ENCODE data around the gene ERFE. TPM values are rescaled to one million over a fixed set of nuclear protein-coding genes. Genes with fewer than 3 reads are reported as not detected.

Gene ERFE
- total and polyA plus RNA-seq, 9 of the 15 experiments (the other 6 are each of a cell fraction or from before 2014, with no cell fraction given): 0.55 to 8.2 (median 3.7) TPM

- Histone ChIP-seq H2AFZ (ENCODE audit: low read depth, low read length) (no peak overlapping the region), H3K9me1 (ENCODE audit: control insufficient read depth, insufficient read depth, low read length) (no peaks in the 10 kb centered on the region), H3K27me3 (ENCODE audit: control insufficient read depth in 2 of 2, insufficient read depth in 2 of 2, low read length in 2 of 2) (peaks cover 5 to 41% of the 10 kb centered on the region in 2 experiments; a peak in 4 of 5 replicates), H3K4me2 (ENCODE audit: insufficient read depth, low read length) (no peak overlapping the region), H3K27ac (ENCODE audit: extremely low read depth, low read depth, low read length) (no peak overlapping the region), H3K9me3 (replicated peaks; ENCODE audit: control insufficient read depth, insufficient read depth, low read depth, low read length) (0 out of 2 replicates have a peak, but pooled peaks cover 2% of the 10 kb centered on the region), H4K20me1 (replicated peaks; ENCODE audit: control insufficient read depth, insufficient read depth, low read length) (no peaks in the 10 kb centered on the region), H3K4me1 (replicated peaks in 1 of 2; ENCODE audit: control insufficient read depth in 2 of 2, insufficient read depth in 2 of 2, low read length in 2 of 2) (peaks cover 0 to 46% of the 10 kb centered on the region in 2 experiments; a peak in 3 of 5 replicates), H3K79me2 (ENCODE audit: control insufficient read depth, insufficient read depth, low read length) (no peaks in the 10 kb centered on the region), H3K36me3 (ENCODE audit: control insufficient read depth, insufficient read depth, low read length) (no peaks in the 10 kb centered on the region), H3K4me3 (no peak overlapping the region), H3K9ac (ENCODE audit: insufficient read depth in 1 of 2, low read depth in 2 of 2, low read length in 2 of 2) (no peak overlapping the region)
- ChIA-PET POLR2A (no interaction called here), CTCF (ENCODE audit: low intra/inter-chr PET ratio) (interaction anchor here (0.7 kb wide), 1 partner anchor 268 kb away, joined by 4 read pairs; no protein-coding TSS in a partner anchor)
- TF ChIP-seq ZNF707 (CRISPR knock-in tag; conservative IDR thresholded peaks at IDR 0.05) (no peak), HLTF (IDR thresholded peaks at IDR 0.05) (no peak), PML (IDR thresholded peaks at IDR 0.05; ENCODE audit: low read length) (no peak), NFRKB (IDR thresholded peaks at IDR 0.05; ENCODE audit: low read depth) (no peak), NONO (IDR thresholded peaks at IDR 0.05; ENCODE audit: low read depth in 2 of 2, low read length in 1 of 2) (no peak), HMGN3 (IDR thresholded peaks at IDR 0.05; ENCODE audit: borderline replicate concordance, extremely low read depth, insufficient read length, low read depth, low read length) (no peak), RBM39 (optimal IDR thresholded peaks at IDR 0.05; ENCODE audit: low read depth, low read length) (no peak), ZNF174 (CRISPR knock-in tag; IDR thresholded peaks at IDR 0.05) (no peak), TCF7 (IDR thresholded peaks at IDR 0.05; ENCODE audit: borderline replicate concordance) (no peak), ZFP91 (CRISPR knock-in tag; IDR thresholded peaks at IDR 0.05) (no peak), CC2D1A (IDR thresholded peaks at IDR 0.05) (no peak), ZNF282 (CRISPR knock-in tag; IDR thresholded peaks at IDR 0.05) (no peak), ZNF584 (CRISPR knock-in tag; IDR thresholded peaks at IDR 0.05; ENCODE audit: low read depth) (no peak), ETV6 (IDR thresholded peaks at IDR 0.05; ENCODE audit: borderline replicate concordance in 1 of 2, low read depth in 2 of 2, low read length in 1 of 2) (no peak), ETV6 (CRISPR knock-in tag; IDR thresholded peaks at IDR 0.05; ENCODE audit: borderline replicate concordance) (no peak)
- intact Hi-C loops (cut with micrococcal nuclease) (no loop called here), in situ Hi-C loops (cut with MboI) (no loop called here)
- no peak for DNase-seq (ENCODE audit: extremely low read depth in 1 of 4, low spot score in 3 of 4)
- no peak for ATAC-seq
- 0% methylated on average over 1 of the region's 22 CpGs for WGBS (ENCODE audit: insufficient coverage, low coverage, missing lambda C conversion rate)
- no TSS peak for BruUV-seq (replicated peaks)
- no peak for FAIRE-seq
Measured at GRCh38 chr2:238123218-238123971, 35.4 kb upstream of the ERFE start.

Data from K562 (cell line).